Suprapubic skin (tissue), 3 donors: ENCODE measurements around the gene LMAN1L.

Experiments used
- CTCF ChIP-seq, 2 donors: fragments of 200-600 bp in 1 of 2; fragments of 450-650 bp in 1 of 2; sonication (generic) in 1 of 2; IDR thresholded peaks; one replicate each; pipeline ENCODE4 v1.5.1; 2016 to 2019; ENCODE audit warnings: antibody characterized with exemption in 2 of 2, mild to moderate bottlenecking in 1 of 2, moderate library complexity in 1 of 2
- EP300 ChIP-seq: sonication (generic); formaldehyde crosslinking; IDR thresholded peaks from one replicate; pipeline ENCODE4 v1.6.1; 2017; ENCODE audit warnings: antibody characterized with exemption
- POLR2A ChIP-seq, 2 donors: fragments of 450-650 bp; IDR thresholded peaks; one replicate each; pipeline ENCODE4 v1.6.1; 2017; ENCODE audit warnings: antibody characterized with exemption in 2 of 2, mild to moderate bottlenecking in 2 of 2, moderate library complexity in 2 of 2

- no peak for TF ChIP-seq CTCF (IDR thresholded peaks at IDR 0.05)
- TF ChIP-seq POLR2A (IDR thresholded peaks at IDR 0.05): peak in 1 of 2 donors; percentile 55
- no peak for TF ChIP-seq EP300
These were observed 60.6 kb downstream of the LMAN1L start, which contains the start of gene SCAMP2 for GRCh38 chr15:74873036-74873755.
